Measurements from ENCODE around the gene BTF3L4. TPM values are rescaled to one million over a fixed set of nuclear protein-coding genes. Genes with fewer than 3 reads are reported as not detected.

The BTF3L4 gene
- total and polyA plus RNA-seq, 2 donors: 60.5 to 66.2 TPM

DNA sequence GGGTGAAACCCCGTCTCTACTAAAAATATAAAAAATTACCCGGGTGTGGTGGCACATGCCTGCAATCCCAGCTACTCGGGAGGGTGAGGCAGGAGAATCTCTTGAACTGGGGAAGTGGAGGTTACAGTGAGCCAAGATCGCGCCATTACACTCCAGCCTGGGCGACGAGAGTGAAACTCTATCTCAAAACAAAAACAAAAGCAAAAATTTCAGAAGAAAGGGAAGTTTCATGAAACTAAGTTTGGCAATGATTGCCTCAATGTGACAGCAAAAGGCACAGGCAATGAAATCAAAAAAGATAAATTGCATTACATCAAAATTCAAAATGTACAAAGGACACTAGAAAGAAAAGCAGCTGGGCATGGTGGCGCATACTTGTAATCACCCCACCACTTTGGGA lies 40.1 kb downstream of the BTF3L4 start:
- Histone ChIP-seq H3K27me3 (ENCODE audit: control insufficient read depth in 2 of 2, insufficient read depth in 1 of 2, low read length in 1 of 2) (no peaks in the 10 kb centered on the region), H3K36me3 (ENCODE audit: control insufficient read depth in 2 of 2, insufficient read depth in 2 of 2, low read length in 1 of 2) (peaks cover 0 to 2% of the 10 kb centered on the region in 2 donors), H3K4me3 (ENCODE audit: low read length in 2 of 2) (no peak overlapping the region), H3K9me3 (ENCODE audit: control insufficient read depth in 2 of 2, insufficient read depth in 1 of 2, low read length in 1 of 2) (no peaks in the 10 kb centered on the region), H3K4me1 (ENCODE audit: control insufficient read depth in 2 of 2, insufficient read depth in 2 of 2, low read length in 2 of 2) (no peaks in the 10 kb centered on the region), H3K27ac (ENCODE audit: low read depth in 1 of 2, low read length in 1 of 2) (no peak overlapping the region)
- 90% methylated on average over 8 of the region's 8 CpGs for WGBS
- no peak for DNase-seq (ENCODE audit: low read depth in 6 of 9, low spot score in 9 of 9)

DNA sequence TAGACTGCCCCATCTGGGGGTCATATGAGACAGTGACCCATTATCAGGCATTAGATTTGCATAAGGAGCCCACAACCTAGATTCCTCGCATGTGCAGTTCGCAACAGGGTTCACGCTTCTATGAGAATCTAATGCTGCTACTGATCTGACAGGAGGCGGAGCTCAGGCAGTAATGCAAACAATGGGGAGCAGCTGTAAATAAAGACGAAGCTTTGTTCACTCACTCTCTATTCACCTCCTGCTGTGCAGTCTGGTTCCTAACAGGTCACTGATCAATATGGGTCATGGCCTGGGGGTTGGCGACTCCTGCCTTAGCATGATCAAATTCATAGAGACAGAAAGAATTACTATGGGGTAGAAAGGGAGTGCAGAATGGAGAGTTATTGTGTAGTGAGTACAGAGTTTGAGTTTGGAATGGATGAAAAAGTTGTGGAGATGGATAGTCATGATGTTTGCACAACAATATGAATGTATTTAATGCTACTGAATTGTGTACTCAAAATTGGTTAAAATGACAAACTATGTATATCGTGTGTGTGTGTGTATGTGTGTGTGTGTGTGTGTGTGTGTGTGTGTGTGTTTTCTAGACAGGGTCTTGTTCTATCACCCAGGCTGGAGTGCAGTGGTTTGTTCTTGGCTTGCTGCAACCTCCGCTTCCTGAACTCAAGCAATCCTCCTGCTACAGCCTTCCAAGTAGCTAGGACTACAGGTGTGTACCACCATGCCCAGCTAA lies 42.2 kb downstream of the BTF3L4 start:
- Histone ChIP-seq H3K4me1 (ENCODE audit: control insufficient read depth in 2 of 2, insufficient read depth in 2 of 2, low read length in 2 of 2) (peaks cover 0 to 3% of the 10 kb centered on the region in 2 donors), H3K27ac (ENCODE audit: low read depth in 1 of 2, low read length in 1 of 2) (no peak overlapping the region), H3K36me3 (ENCODE audit: control insufficient read depth in 2 of 2, insufficient read depth in 2 of 2, low read length in 1 of 2) (no peaks in the 10 kb centered on the region), H3K27me3 (ENCODE audit: control insufficient read depth in 2 of 2, insufficient read depth in 1 of 2, low read length in 1 of 2) (no peaks in the 10 kb centered on the region), H3K9me3 (ENCODE audit: control insufficient read depth in 2 of 2, insufficient read depth in 1 of 2, low read length in 1 of 2) (no peaks in the 10 kb centered on the region), H3K4me3 (ENCODE audit: low read length in 2 of 2) (no peak overlapping the region)
- WGBS: 89% methylated on average over 8 of the region's 8 CpGs
- no peak for DNase-seq (ENCODE audit: low read depth in 6 of 9, low spot score in 9 of 9)

DNA sequence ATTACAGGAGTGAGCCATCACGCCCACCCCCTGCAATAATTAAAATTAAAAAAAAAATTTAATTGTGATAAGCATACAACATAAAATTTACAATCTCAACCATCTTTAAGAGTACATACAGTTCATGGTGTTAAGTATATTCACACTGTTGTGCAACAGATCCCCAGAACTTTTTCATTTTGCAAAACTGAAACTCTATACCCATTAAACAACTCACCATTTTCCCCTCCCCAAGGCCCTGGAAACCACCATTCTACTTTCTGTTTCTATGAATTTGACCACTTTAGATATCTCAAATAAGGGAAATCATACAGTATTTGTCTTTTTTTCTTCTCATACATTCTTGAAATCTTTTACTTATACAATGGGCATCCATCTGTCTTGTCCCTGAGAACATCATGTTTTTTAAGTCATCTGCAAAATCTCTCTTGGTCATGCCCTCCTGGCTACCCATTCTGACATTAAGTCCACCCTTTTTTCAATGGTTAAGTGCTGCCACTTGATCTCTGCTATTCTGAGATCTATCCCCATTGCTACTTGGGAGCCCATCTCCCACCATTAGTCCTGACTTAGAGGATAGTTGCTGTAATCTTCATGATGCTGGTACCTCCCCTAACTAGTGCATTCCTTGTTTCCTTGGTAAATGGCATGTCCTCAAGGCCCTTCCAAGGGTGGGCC lies 46.4 kb downstream of the BTF3L4 start:
- H3K36me3 ChIP-seq (ENCODE audit: control insufficient read depth in 2 of 2, insufficient read depth in 2 of 2, low read length in 1 of 2): no peaks in the 10 kb centered on the region
- H3K27me3 ChIP-seq (ENCODE audit: control insufficient read depth in 2 of 2, insufficient read depth in 1 of 2, low read length in 1 of 2): no peaks in the 10 kb centered on the region
- 100% methylated on average over 1 of the region's 1 CpG for WGBS
- peaks cover 0 to 3% of the 10 kb centered on the region in 2 donors for H3K4me1 ChIP-seq (ENCODE audit: control insufficient read depth in 2 of 2, insufficient read depth in 2 of 2, low read length in 2 of 2)
- no peaks in the 10 kb centered on the region for H3K9me3 ChIP-seq (ENCODE audit: control insufficient read depth in 2 of 2, insufficient read depth in 1 of 2, low read length in 1 of 2)
- no peak for DNase-seq (ENCODE audit: low read depth in 6 of 9, low spot score in 9 of 9)
- H3K4me3 ChIP-seq (ENCODE audit: low read length in 2 of 2): no peak overlapping the region
- H3K27ac ChIP-seq (ENCODE audit: low read depth in 1 of 2, low read length in 1 of 2): no peak overlapping the region

DNA sequence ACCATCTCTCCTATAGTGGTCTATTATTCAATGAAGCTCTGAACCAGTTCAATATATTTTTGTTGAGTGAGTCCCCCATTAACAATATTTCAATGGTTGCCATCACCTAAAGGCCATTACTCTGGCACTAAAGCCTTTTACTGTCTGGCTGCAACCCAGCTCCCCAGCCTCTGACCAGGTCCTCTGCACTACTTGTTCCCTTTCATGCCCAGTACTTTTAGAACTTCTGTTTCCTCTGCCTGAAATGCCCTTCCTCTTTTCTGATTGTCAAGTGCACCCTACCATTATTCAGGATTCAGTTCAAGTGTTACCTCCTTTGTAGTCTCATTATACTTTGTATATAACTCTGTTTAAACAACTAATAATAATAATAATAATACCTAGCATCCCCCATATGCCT lies 55.4 kb downstream of the BTF3L4 start:
- Histone ChIP-seq H3K27me3 (ENCODE audit: control insufficient read depth in 2 of 2, insufficient read depth in 1 of 2, low read length in 1 of 2) (no peaks in the 10 kb centered on the region), H3K4me1 (ENCODE audit: control insufficient read depth in 2 of 2, insufficient read depth in 2 of 2, low read length in 2 of 2) (no peaks in the 10 kb centered on the region), H3K27ac (ENCODE audit: low read depth in 1 of 2, low read length in 1 of 2) (no peak overlapping the region), H3K36me3 (ENCODE audit: control insufficient read depth in 2 of 2, insufficient read depth in 2 of 2, low read length in 1 of 2) (no peaks in the 10 kb centered on the region), H3K9me3 (ENCODE audit: control insufficient read depth in 2 of 2, insufficient read depth in 1 of 2, low read length in 1 of 2) (no peaks in the 10 kb centered on the region), H3K4me3 (ENCODE audit: low read length in 2 of 2) (no peak overlapping the region)
- no peak for DNase-seq (ENCODE audit: low read depth in 6 of 9, low spot score in 9 of 9)

DNA sequence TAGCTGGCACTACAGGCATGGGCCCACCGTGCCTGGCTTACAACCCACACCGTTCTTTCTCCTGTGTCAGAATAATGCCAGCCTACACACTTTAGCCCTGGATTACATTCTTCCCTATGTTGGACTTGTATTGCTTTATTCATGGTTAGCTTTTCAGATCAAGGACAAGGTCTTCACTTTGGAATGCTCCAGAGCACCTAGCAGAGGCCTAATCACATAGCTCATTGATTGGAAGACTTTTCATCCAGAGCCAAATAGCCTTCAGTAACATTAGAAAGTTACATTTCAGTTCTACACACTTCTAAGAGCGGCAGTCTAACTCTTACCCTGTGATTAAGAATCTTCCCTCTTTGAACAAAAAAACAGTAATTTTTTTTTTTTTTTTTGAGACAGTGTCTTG lies 56.4 kb downstream of the BTF3L4 start:
- no peaks in the 10 kb centered on the region for H3K4me1 ChIP-seq (ENCODE audit: control insufficient read depth in 2 of 2, insufficient read depth in 2 of 2, low read length in 2 of 2)
- no peak for DNase-seq (ENCODE audit: low read depth in 6 of 9, low spot score in 9 of 9)
- 96% methylated on average over 3 of the region's 3 CpGs for WGBS
- H3K27ac ChIP-seq (ENCODE audit: low read depth in 1 of 2, low read length in 1 of 2): no peak overlapping the region
- H3K36me3 ChIP-seq (ENCODE audit: control insufficient read depth in 2 of 2, insufficient read depth in 2 of 2, low read length in 1 of 2): no peaks in the 10 kb centered on the region
- no peaks in the 10 kb centered on the region for H3K27me3 ChIP-seq (ENCODE audit: control insufficient read depth in 2 of 2, insufficient read depth in 1 of 2, low read length in 1 of 2)
- H3K9me3 ChIP-seq (ENCODE audit: control insufficient read depth in 2 of 2, insufficient read depth in 1 of 2, low read length in 1 of 2): no peaks in the 10 kb centered on the region
- H3K4me3 ChIP-seq (ENCODE audit: low read length in 2 of 2): no peak overlapping the region

DNA sequence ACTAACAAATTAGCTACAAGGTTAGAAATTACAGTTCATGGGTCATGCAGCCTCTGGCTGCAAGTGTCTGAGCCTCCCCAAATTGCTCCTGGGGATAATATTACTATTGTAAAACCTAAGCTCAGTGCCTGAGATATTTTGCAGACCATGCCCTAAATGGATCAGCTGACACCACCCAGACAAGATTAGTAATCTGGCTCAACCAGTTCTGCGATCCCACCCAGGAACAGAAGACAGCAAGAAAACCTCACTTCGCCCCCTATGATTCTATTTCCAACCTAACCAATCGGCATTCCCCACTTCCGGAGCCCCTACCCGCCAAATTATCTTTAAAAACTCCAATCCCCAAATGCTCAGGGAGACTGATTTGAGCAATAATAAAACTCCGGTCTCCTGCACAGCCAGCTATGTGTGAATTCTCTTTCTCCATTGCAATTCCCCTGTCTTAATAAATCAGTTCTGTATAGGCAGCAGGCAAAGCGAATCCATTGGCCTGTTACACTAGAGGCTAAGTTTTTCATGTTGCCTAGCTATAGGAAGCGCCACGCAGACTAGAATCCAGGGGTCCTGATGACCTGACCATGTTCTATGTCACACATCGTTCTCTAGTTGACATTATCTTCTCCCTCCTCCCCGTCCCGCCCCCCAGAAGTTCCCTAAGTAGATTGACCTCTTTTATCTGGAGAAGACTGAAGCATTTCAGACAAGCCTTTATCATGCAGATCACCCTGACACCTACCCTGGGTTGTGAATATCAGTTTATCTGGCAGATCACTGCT lies 63.4 kb downstream of the BTF3L4 start:
- no peaks in the 10 kb centered on the region for H3K36me3 ChIP-seq (ENCODE audit: control insufficient read depth in 2 of 2, insufficient read depth in 2 of 2, low read length in 1 of 2)
- H3K27ac ChIP-seq (ENCODE audit: low read depth in 1 of 2, low read length in 1 of 2): no peak overlapping the region
- DNase-seq (ENCODE audit: low read depth in 6 of 9, low spot score in 9 of 9): no peak
- WGBS: 88% methylated on average over 12 of the region's 12 CpGs
- H3K9me3 ChIP-seq (ENCODE audit: control insufficient read depth in 2 of 2, insufficient read depth in 1 of 2, low read length in 1 of 2): no peaks in the 10 kb centered on the region
- no peaks in the 10 kb centered on the region for H3K4me1 ChIP-seq (ENCODE audit: control insufficient read depth in 2 of 2, insufficient read depth in 2 of 2, low read length in 2 of 2)
- H3K4me3 ChIP-seq (ENCODE audit: low read length in 2 of 2): no peak overlapping the region
- no peaks in the 10 kb centered on the region for H3K27me3 ChIP-seq (ENCODE audit: control insufficient read depth in 2 of 2, insufficient read depth in 1 of 2, low read length in 1 of 2)

DNA sequence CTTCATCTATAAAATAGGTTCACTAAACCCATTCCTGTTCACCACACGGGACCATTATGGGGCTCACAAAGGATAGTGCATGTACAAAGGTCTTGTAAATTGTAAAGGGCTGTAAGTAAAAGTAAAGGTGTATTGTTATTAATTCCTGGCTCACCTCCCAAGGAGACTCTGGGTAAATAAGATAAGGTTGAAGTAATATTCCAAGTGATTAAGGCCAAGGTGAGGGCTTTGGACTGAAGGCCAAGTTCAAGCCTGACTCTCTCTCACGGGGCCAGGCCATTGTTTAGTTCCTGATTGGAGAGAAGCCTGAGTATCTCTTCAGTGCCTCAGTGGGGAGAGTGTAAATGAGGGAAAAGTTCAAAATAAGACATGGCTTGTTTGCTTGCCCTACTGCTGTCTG lies 66.3 kb downstream of the BTF3L4 start:
- H3K4me1 ChIP-seq (ENCODE audit: control insufficient read depth in 2 of 2, insufficient read depth in 2 of 2, low read length in 2 of 2): no peaks in the 10 kb centered on the region
- no peak overlapping the region for H3K4me3 ChIP-seq (ENCODE audit: low read length in 2 of 2)
- no peaks in the 10 kb centered on the region for H3K9me3 ChIP-seq (ENCODE audit: control insufficient read depth in 2 of 2, insufficient read depth in 1 of 2, low read length in 1 of 2)
- no peaks in the 10 kb centered on the region for H3K36me3 ChIP-seq (ENCODE audit: control insufficient read depth in 2 of 2, insufficient read depth in 2 of 2, low read length in 1 of 2)
- 96% methylated on average over 2 of the region's 2 CpGs for WGBS
- DNase-seq (ENCODE audit: low read depth in 6 of 9, low spot score in 9 of 9): no peak
- no peaks in the 10 kb centered on the region for H3K27me3 ChIP-seq (ENCODE audit: control insufficient read depth in 2 of 2, insufficient read depth in 1 of 2, low read length in 1 of 2)
- H3K27ac ChIP-seq (ENCODE audit: low read depth in 1 of 2, low read length in 1 of 2): no peak overlapping the region

DNA sequence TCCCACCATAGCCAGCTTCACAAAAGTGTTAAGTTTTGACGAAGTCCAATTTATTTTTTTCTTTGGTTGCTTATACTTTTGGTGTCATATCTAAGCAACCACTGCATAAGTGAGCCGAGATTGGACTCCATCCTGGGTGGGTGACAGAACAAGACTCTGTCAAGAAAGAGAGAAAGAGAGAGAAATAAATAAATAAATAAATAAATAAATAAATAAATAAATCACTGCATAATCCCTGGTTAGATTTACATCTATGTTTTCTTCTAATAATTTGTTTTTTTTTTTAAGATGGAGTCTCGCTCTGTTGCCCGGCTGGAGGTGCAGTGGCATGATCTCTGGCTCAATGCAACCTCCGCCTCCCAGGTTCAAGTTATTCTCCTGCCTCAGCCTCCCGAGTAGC lies 67.5 kb downstream of the BTF3L4 start:
- no peaks in the 10 kb centered on the region for H3K27me3 ChIP-seq (ENCODE audit: control insufficient read depth in 2 of 2, insufficient read depth in 1 of 2, low read length in 1 of 2)
- DNase-seq (ENCODE audit: low read depth in 6 of 9, low spot score in 9 of 9): no peak
- WGBS: 97% methylated on average over 6 of the region's 6 CpGs
- no peaks in the 10 kb centered on the region for H3K36me3 ChIP-seq (ENCODE audit: control insufficient read depth in 2 of 2, insufficient read depth in 2 of 2, low read length in 1 of 2)
- H3K27ac ChIP-seq (ENCODE audit: low read depth in 1 of 2, low read length in 1 of 2): no peak overlapping the region
- no peaks in the 10 kb centered on the region for H3K4me1 ChIP-seq (ENCODE audit: control insufficient read depth in 2 of 2, insufficient read depth in 2 of 2, low read length in 2 of 2)
- H3K9me3 ChIP-seq (ENCODE audit: control insufficient read depth in 2 of 2, insufficient read depth in 1 of 2, low read length in 1 of 2): no peaks in the 10 kb centered on the region
- H3K4me3 ChIP-seq (ENCODE audit: low read length in 2 of 2): no peak overlapping the region

DNA sequence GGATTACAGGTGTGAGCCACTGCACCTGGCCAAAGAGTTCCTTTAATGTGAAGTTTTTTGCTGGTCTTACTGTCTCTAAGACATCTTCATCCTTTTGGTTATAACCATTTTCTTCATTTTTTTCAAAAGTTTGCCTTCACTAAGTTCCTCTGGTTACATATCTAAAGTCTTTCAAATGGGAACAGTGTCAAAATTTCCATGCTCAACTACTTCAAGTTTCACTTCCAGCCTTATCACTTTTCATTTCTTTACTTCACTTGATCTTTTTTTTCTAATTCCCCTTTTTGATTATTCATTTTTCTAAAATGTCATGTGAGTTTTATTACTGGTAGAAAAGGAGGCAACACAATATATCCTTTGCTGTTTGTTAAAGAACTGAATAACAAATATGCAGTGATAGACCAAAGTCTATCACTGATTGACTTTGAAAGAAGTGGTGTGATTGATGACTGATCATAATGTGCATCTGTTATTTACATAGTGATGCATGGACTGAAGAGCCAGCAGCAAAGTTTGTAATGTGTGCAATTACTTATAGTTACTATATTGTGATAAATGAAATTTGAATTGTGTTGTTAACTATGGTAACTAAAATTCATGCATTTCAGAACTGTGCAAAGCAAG lies 69.8 kb downstream of the BTF3L4 start:
- no peak for DNase-seq (ENCODE audit: low read depth in 6 of 9, low spot score in 9 of 9)
- H3K4me1 ChIP-seq (ENCODE audit: control insufficient read depth in 2 of 2, insufficient read depth in 2 of 2, low read length in 2 of 2): no peaks in the 10 kb centered on the region
- H3K4me3 ChIP-seq (ENCODE audit: low read length in 2 of 2): no peak overlapping the region
- no peaks in the 10 kb centered on the region for H3K27me3 ChIP-seq (ENCODE audit: control insufficient read depth in 2 of 2, insufficient read depth in 1 of 2, low read length in 1 of 2)
- H3K9me3 ChIP-seq (ENCODE audit: control insufficient read depth in 2 of 2, insufficient read depth in 1 of 2, low read length in 1 of 2): no peaks in the 10 kb centered on the region
- H3K36me3 ChIP-seq (ENCODE audit: control insufficient read depth in 2 of 2, insufficient read depth in 2 of 2, low read length in 1 of 2): no peaks in the 10 kb centered on the region
- no peak overlapping the region for H3K27ac ChIP-seq (ENCODE audit: low read depth in 1 of 2, low read length in 1 of 2)
